Brain microvascular endothelial cell (primary cell): Measurements from ENCODE around the gene CD82.

Experiments used
- DNase-seq: peaks from one replicate; pipeline ENCODE4 v3.0.0-alpha.2; 2020
- H3K27ac ChIP-seq: fragments of 250-450 bp; sonication (Bioruptor Pico); 2 replicates; pipeline ENCODE4 v1.5.1; 2020; ENCODE audit warnings: mild to moderate bottlenecking, moderate library complexity
- H3K27me3 ChIP-seq: fragments of 250-450 bp; sonication (Bioruptor Pico); replicated peaks from 2 replicates; pipeline ENCODE4 v1.5.1; 2020; ENCODE audit warnings: mild to moderate bottlenecking
- H3K36me3 ChIP-seq: fragments of 250-450 bp; sonication (Bioruptor Pico); replicated peaks from 2 replicates; pipeline ENCODE4 v1.5.1; 2020; ENCODE audit warnings: mild to moderate bottlenecking
- H3K4me3 ChIP-seq: 2 replicates; pipeline ENCODE4 v1.5.1; 2011; ENCODE audit warnings: low read depth, mild to moderate bottlenecking, control low read depth, low read length, moderate library complexity
- CTCF ChIP-seq: IDR thresholded peaks from 2 replicates; pipeline ENCODE4 v1.5.1; 2011; ENCODE audit warnings: low read depth, mild to moderate bottlenecking, moderate library complexity, low read length, control low read depth, inconsistent platforms; ENCODE audit errors: missing control alignments
- in situ Hi-C: cut with HindIII; loops from 2 replicates; pipeline ENCODE4 v1.10.0; 2017; ENCODE audit warnings: low sequenced_read_pairs, low pct_ligation_motif_present

The CD82 gene

DNA sequence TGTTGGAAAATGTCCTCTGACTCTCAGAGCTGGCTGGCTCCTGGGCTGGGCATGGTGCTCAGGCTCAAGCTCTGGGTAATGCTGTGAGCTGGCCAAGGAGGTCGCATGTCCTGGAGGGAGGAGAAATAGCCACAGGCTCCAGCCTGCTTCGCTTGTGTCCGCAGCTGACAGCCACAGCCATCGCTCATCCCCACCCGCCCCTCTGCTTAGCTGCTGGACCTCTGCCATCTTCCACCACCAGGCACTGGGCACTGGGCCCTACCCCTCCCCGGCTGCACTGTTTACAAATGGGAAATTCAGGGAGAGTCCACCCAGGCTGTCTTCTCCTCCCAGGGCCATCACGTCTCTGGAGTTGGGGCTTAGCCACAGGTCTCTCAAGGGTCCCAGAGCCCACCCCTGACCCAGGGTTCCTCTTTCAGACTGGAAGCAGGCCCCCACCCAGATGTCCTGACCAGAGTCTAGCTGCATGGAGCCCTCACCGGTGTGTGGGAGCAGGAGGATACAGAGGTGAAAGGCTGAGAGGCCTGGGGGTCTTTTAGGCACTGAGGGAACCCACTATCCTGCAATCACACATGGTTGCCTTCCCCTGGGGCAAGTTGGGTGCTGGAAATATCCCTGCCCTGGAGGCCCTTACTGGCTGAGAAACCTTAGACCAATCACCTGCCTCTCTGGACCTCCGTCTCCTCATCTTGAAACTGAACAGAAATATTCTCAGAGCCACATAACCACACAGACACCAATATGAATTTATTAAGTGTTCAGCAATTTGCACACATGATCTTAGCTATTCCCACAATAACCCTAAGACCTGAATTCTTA is 62.7 kb downstream of the CD82 start:
- H3K4me3 ChIP-seq, result no peak overlapping the region
- DNase-seq, result no peak
- no peak for TF ChIP-seq CTCF
- H3K27me3 ChIP-seq, result peaks cover 5% of the 10 kb centered on the region
- H3K27ac ChIP-seq, result no peak overlapping the region
- in situ Hi-C loops, result no loop called here
- no peaks in the 10 kb centered on the region for H3K36me3 ChIP-seq

DNA sequence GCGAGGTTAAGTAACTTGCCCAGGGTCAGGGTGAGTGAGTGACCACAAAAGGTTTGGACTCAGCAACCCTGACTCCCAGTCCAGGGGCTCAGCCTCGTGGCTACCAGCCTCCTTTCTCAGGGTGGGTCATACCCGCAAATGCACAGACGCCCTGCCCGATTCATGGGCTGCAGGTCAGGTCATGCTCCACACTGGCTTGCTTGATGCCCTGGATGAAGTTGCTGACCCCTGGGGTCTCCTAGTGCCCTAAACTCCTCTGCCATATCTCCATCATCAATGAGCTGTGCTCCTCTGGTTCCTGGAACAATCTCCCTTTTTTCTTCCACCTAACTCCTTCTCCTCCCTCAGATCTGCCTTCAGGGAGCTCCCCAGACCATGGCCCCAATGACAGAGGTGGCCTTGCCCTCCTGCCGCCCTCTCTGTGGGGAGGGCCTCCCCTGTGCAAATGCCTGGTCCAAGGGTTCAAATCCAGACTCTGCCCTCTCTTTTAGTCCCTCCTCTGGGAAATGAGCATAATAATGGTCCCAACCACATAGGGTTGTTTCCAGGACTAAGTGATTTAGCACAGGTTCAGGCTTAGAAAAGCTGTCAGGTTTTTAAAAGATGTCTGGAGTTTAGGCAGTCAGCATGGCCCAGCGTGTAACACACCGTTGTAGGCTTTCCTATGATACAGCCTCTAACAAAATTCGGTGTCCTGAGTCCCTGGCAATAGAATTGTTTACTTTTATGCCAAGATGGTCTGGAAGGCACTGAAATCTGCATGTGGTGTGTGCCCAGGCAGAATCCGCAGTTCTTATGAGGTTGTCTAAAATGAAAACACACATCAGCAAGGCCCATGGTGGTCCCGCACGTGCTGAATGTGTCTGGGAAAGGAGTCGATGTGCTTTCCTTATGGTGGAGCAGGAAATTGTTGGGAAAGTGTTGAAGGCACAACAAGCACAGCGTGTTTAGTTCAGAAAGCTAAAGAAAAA is 63.6 kb downstream of the CD82 start:
- no peak overlapping the region for H3K27ac ChIP-seq
- no peak for TF ChIP-seq CTCF
- in situ Hi-C loops, result no loop called here
- no peaks in the 10 kb centered on the region for H3K36me3 ChIP-seq
- DNase-seq, result no peak
- no peak overlapping the region for H3K4me3 ChIP-seq
- H3K27me3 ChIP-seq, result peaks cover 5% of the 10 kb centered on the region

- H3K36me3 ChIP-seq, result no peaks in the 10 kb centered on the region
- H3K4me3 ChIP-seq, result no peak overlapping the region
- TF ChIP-seq CTCF, result no peak
- no peak overlapping the region for H3K27ac ChIP-seq
- H3K27me3 ChIP-seq, result peaks cover 5% of the 10 kb centered on the region
- DNase-seq, result no peak
- in situ Hi-C loops, result no loop called here
Observed at GRCh38 chr11:44629732-44630345, 64.4 kb downstream of the CD82 start.

DNA sequence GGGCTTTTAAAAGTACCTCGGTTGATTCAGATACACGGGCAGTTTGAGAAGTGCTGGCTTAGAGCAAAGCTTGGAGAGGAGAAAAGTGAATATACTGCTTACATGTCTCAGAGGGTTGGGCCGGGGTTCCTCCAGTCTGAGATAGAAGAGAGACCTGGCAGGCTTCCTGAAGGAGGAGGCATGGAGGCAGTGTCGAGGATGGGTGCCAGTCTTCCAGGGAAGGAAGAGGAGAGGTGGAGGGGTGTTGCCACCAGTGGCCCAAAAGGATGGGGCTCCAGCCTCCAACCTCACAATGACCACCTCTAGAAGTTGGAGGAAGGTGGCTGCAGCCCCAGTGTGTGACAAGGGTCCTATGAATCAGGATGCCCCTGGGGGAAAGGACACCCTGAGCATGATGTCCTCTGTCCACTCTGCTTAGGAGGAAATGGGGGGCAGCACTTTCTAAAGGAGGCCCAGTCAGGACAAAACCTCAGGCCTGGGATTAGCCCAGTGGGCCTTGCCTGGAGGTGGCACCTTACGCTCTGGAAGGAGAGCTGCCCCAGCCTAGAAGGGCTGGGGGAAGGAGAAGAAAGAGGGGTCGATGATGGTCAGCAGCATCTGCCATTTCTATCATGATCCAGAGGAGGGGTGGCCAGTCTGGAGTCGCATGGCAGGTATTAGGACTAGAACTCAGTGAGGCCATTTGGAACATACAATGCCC is 65.2 kb downstream of the CD82 start:
- DNase-seq, result no peak
- H3K36me3 ChIP-seq, result no peaks in the 10 kb centered on the region
- H3K4me3 ChIP-seq, result no peak overlapping the region
- no peak overlapping the region for H3K27ac ChIP-seq
- H3K27me3 ChIP-seq, result peaks cover 5% of the 10 kb centered on the region
- TF ChIP-seq CTCF, result no peak
- in situ Hi-C loops, result no loop called here

DNA sequence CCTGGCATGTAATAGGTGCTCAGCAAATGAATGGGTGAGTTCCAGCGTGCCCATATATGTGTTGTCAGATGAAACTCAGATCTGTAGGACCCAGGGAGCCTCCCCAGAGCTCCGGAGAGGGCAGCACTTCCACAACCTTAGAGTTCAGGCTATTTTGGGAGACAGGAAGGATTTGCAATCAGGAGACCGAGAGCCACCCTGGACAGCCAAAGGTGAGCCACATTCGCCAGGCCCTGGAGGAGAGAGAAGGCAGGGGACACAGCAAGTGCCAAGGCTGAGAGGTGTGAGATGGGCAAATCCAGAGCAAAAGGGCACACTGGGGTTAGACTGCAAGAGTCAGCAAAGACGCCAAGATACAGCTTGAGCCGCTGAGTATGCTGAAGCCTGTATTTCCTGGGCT is 66.4 kb downstream of the CD82 start:
- DNase-seq, result no peak
- Histone ChIP-seq H3K4me3 (no peak overlapping the region), H3K36me3 (no peaks in the 10 kb centered on the region), H3K27me3 (peaks cover 5% of the 10 kb centered on the region), H3K27ac (no peak overlapping the region)
- no peak for TF ChIP-seq CTCF
- in situ Hi-C loops, result no loop called here
